Chondrocyte (in vitro differentiated cells): ENCODE data around the gene SPATA17. TPM values are rescaled to one million over a fixed set of nuclear protein-coding genes. Genes with fewer than 3 reads are reported as not detected.

ENCODE experiments used
- DNase-seq: peaks from one replicate; pipeline ENCODE4 v3.0.0; 2021; ENCODE audit warnings: mixed read lengths, low spot score
- H3K27ac Mint-ChIP-seq: one replicate; pipeline ENCODE4 v1.8.0; 2021; ENCODE audit warnings: mild to moderate bottlenecking, moderate library complexity, mixed read lengths; ENCODE audit not compliant: unreplicated experiment
- H3K27me3 Mint-ChIP-seq: 2 replicates; pipeline ENCODE4 v1.8.0; 2021; ENCODE audit warnings: low read depth, mixed read lengths
- H3K36me3 Mint-ChIP-seq: 2 replicates; pipeline ENCODE4 v1.8.0; 2021; ENCODE audit warnings: low read depth, mixed read lengths
- H3K4me1 Mint-ChIP-seq: 2 replicates; pipeline ENCODE4 v1.8.0; 2021; ENCODE audit warnings: low read depth, mild to moderate bottlenecking, mixed read lengths
- H3K4me3 Mint-ChIP-seq: one replicate; pipeline ENCODE4 v1.8.0; 2021; ENCODE audit warnings: mild to moderate bottlenecking, moderate library complexity, mixed read lengths; ENCODE audit not compliant: unreplicated experiment
- H3K9me3 Mint-ChIP-seq: 2 replicates; pipeline ENCODE4 v1.8.0; 2021; ENCODE audit warnings: low read depth, mixed read lengths
- total RNA-seq: library from RNA; stranded (reverse); gene quantifications from 3 replicates; pipeline ENCODE4 v1.2.1, GENCODE V29; 2021
- TF ChIP-seq, protein P1 (sequence below): fragments of 200-600 bp; sonication (generic); IDR thresholded peaks from 2 replicates; pipeline ENCODE4 v1.5.0; 2021; ENCODE audit warnings: antibody characterized with exemption, mild to moderate bottlenecking, moderate library complexity

SPATA17 gene
- total RNA-seq, 1 donor from 2014 or later, result 0.15 TPM

DNA sequence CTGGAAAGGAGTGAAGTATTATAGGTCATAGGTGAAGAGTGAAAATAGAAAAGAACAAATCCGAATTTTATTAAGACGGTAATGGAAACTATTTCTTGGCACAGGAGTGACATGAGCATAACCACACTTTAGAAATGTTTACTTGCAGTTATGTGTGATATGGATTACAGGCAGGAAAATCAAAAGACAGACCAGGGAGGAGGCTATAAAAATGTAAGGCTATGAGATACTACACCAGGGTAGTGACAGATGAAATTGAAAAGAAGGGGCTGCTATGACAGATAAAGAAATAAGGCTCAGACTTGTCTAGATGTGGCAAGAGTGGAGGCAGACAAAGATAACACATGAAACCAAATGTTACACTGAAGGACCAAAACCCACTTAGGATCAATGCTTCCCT, 32.0 kb upstream of the SPATA17 start:
- TF ChIP-seq, protein P1, sequence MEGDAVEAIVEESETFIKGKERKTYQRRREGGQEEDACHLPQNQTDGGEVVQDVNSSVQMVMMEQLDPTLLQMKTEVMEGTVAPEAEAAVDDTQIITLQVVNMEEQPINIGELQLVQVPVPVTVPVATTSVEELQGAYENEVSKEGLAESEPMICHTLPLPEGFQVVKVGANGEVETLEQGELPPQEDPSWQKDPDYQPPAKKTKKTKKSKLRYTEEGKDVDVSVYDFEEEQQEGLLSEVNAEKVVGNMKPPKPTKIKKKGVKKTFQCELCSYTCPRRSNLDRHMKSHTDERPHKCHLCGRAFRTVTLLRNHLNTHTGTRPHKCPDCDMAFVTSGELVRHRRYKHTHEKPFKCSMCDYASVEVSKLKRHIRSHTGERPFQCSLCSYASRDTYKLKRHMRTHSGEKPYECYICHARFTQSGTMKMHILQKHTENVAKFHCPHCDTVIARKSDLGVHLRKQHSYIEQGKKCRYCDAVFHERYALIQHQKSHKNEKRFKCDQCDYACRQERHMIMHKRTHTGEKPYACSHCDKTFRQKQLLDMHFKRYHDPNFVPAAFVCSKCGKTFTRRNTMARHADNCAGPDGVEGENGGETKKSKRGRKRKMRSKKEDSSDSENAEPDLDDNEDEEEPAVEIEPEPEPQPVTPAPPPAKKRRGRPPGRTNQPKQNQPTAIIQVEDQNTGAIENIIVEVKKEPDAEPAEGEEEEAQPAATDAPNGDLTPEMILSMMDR, result no peak
- Mint-ChIP-seq H3K27me3 (no peaks in the 10 kb centered on the region), H3K4me3 (no peak overlapping the region), H3K4me1 (peaks cover 6% of the 10 kb centered on the region), H3K9me3 (no peaks in the 10 kb centered on the region), H3K27ac (no peak overlapping the region), H3K36me3 (peaks cover 5% of the 10 kb centered on the region)
- DNase-seq, result no peak

DNA sequence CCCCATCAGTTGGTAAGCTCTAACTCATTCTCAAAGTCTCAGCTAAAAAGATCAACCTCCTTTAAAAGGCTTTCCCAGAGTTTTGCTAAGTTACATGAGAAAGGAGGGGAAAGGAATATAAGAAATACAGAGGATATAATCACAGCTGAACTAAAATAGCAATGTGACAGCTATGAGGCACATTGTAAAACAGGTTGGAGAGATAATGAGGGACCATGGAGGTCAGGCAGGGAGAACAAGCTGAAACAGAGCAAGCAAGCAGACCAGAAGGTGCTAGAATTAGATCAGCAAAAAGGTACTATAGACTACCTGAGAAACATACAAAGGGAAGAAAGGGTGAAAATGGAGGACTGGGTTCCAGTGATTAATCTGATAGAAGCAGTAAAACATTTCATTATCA, 28.8 kb upstream of the SPATA17 start:
- TF ChIP-seq, protein P1, result no peak
- Mint-ChIP-seq H3K4me3 (no peak overlapping the region), H3K27me3 (no peaks in the 10 kb centered on the region), H3K4me1 (peaks cover 12% of the 10 kb centered on the region), H3K9me3 (no peaks in the 10 kb centered on the region), H3K36me3 (peaks cover 7% of the 10 kb centered on the region), H3K27ac (no peak overlapping the region)
- DNase-seq, result no peak

DNA sequence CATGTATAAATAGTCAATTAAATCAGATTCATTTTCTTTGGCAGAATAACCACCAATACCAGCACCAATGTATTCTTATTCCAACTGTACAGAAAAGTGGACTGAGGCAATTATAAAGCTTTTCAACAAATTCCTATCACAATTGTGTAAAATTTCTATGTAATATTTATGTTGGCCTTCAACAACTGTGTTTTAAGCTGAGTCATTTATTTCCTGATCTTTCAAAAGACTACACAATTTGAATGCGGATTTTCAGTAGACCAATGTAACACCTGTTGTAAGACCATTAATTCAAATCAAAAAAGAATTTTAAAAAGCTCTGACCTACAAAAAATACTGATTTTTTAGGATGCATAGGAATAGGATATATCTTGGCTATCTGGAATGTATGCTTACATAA, 25.8 kb upstream of the SPATA17 start:
- no peaks in the 10 kb centered on the region for H3K9me3 Mint-ChIP-seq
- no peaks in the 10 kb centered on the region for H3K27me3 Mint-ChIP-seq
- H3K4me1 Mint-ChIP-seq, result peaks cover 5% of the 10 kb centered on the region
- no peak overlapping the region for H3K27ac Mint-ChIP-seq
- TF ChIP-seq, protein P1, result no peak
- DNase-seq, result no peak
- peaks cover 6% of the 10 kb centered on the region for H3K36me3 Mint-ChIP-seq
- H3K4me3 Mint-ChIP-seq, result no peak overlapping the region

DNA sequence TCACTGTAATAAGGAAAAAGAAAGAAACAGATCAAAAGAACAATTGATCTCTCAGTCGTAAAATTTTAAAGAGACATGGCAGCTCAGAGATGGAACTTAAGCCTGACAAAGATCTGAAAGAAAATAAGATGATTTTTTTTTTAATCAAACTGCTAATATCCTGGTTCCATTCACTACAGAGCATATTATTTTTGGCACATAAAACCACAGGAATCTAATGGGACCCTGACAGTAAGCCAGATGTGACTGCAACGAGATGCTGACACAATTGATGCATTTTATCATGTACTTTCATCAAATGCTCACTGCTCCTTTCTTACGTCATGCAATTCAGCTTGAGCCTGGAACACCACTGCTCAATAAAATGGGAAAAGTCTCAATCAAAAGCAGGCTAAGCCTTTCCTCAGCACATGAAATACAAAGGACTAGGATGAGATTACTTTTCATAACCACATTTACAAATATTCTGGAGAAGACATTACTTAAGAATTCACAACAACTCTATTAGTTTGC, 16.9 kb upstream of the SPATA17 start:
- Mint-ChIP-seq H3K4me1 (peaks cover 3% of the 10 kb centered on the region), H3K4me3 (no peak overlapping the region), H3K27me3 (no peaks in the 10 kb centered on the region), H3K36me3 (peaks cover 5% of the 10 kb centered on the region), H3K27ac (no peak overlapping the region), H3K9me3 (no peaks in the 10 kb centered on the region)
- DNase-seq, result no peak
- TF ChIP-seq, protein P1, result no peak

DNA sequence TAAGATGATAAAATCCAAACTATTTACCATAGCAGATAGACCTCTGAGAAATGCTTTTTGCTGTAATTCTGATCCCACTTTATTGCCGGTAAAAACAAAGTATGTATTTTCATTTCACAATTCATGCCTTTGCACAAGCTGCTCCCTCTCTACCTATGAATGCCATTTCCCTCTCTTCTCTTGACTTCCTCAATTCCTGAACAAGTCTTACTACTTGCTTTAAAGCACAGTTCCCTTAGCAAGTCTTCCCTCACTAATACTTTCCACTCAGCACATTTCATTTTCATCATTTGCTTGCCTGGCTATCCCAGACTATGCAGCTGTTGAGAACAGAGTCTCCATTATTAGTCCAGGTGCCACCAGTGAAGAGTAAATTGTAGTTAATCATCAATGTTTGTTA, 14.0 kb upstream of the SPATA17 start:
- H3K9me3 Mint-ChIP-seq, result no peaks in the 10 kb centered on the region
- DNase-seq, result no peak
- H3K27ac Mint-ChIP-seq, result no peak overlapping the region
- no peaks in the 10 kb centered on the region for H3K27me3 Mint-ChIP-seq
- TF ChIP-seq, protein P1, result no peak
- peaks cover 9% of the 10 kb centered on the region for H3K36me3 Mint-ChIP-seq
- peaks cover 3% of the 10 kb centered on the region for H3K4me1 Mint-ChIP-seq
- H3K4me3 Mint-ChIP-seq, result no peak overlapping the region
